GM12892 (cell line): Measurements from ENCODE around the gene TREM2.
"Not testable (repeated sequence)": the region's sequence is repeated elsewhere in the genome, so short reads cannot be mapped to it uniquely, and the experiment has no call there.

Source experiments
- DNase-seq: peaks from one replicate; pipeline ENCODE4 v3.0.0; 2011; ENCODE audit not compliant: insufficient read length
- FAIRE-seq: peaks from 2 replicates; lab custom pipeline; 2011; peaks lifted over from hg19 to GRCh38; lab: Jason Lieb, UNC
- POLR2A ChIP-seq: IDR thresholded peaks from 2 replicates; pipeline ENCODE4 v1.6.1; 2011; ENCODE audit warnings: low read depth, low read length, control low read depth
- POLR2AphosphoS5 ChIP-seq: IDR thresholded peaks from 2 replicates; pipeline ENCODE4 v1.6.1; 2011; ENCODE audit warnings: low read depth, low read length, control low read depth
- TAF1 ChIP-seq: IDR thresholded peaks from 2 replicates; pipeline ENCODE4 v1.6.1; 2011; ENCODE audit warnings: low read depth, mild to moderate bottlenecking, control low read depth, low read length, borderline replicate concordance

The TREM2 gene

DNA sequence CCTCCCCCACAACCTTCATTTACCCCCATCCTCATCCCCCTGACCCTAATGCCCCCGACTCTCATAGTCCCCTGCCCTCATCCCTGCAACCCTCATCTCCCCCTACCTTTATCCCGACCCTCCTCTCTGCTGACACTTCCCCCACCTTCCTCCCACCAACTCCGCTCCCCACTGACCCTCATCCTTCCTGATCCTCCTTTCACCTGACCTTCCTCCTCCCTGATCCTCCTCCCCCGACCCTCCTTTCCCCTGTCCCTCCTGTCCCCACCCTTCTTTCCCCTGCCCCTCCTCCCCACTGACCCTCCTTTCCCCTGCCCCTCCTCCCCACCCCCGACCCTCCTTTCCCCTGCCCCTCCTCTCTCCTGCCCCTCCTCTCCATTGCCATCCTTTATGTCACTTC lies 31.0 kb upstream of the TREM2 start:
- DNase-seq, result no peak
- no peak for TF ChIP-seq POLR2A
- no peak for TF ChIP-seq POLR2AphosphoS5
- TF ChIP-seq TAF1, result no peak
- FAIRE-seq, result no peak

DNA sequence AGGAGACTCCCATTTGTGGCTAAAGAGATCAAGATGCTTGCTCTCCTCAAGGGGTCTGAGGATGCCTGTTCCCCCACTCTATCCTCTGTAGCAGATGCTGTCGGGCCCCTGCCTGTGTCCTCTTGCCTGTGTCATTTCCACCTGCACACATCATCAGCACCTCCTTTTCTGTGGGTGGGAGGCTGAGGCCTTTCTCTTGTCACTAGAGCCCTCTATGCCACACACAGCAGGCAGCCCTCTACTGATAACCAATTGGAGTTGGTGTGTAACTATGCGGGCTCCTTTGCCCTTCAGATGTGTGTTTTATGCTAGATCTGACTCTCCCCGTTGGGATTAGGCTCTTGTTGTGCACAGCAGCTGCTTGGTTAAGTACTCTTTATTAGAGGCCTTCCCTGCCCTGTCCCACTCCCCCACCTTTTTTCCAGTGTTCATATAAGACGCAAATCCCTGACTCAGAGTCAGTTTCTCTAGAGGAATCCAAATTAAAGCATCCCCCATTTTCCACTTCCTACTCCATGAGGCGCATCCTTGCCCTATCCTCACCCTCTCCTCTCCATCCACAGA lies 30.3 kb upstream of the TREM2 start:
- TF ChIP-seq POLR2AphosphoS5 (no peak), TAF1 (no peak), POLR2A (no peak)
- no peak for DNase-seq
- FAIRE-seq, result no peak

DNA sequence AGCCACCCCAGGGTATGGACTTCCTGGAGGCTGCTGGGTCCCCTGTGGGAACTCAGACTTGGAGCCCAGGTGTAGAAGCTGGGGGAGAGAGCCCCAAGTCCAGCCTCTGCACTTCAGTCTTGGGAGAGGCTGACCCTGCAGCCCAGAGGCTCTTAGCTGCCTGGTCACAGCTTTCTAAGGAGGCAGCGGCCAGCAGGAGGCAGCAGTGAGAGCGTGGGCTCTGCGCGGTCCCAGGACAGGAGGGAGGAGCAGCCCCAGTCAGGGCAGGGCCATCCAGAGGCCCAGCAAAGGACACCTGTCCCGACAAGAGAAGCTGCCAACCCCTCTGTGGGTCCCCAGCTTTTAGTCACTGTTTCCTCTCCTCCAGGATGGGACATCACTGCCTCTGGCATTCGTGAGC lies 28.7 kb upstream of the TREM2 start:
- FAIRE-seq (no peak), DNase-seq (no peak)
- TF ChIP-seq POLR2A (no peak), TAF1 (no peak), POLR2AphosphoS5 (no peak)

DNA sequence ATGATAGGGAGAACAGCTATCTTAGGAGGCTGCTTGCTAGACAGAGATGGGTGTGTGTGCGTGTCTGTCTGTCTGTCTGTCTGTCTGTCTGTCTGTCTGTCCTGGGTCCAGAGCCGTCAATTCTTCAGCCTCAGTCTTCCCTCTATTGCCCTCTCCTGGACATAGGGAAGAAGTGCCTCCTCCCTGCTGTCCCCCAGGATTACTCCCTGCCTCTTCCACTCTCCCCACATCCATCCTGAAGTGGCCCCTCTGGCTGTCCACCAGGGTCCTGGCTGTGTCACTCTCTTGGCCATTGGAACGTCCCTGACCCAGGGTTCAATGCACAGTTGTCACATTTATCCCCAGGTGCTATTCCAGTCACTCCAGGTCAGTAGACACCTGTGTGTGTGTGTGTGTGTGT lies 27.9 kb upstream of the TREM2 start:
- FAIRE-seq (no peak), DNase-seq (no peak)
- TF ChIP-seq POLR2AphosphoS5 (no peak), POLR2A (no peak), TAF1 (no peak)

GRCh38 chr6:41189967-41190366 lies 27.1 kb upstream of the TREM2 start:
- DNase-seq (no peak), FAIRE-seq (no peak)
- no peak for TF ChIP-seq TAF1
- TF ChIP-seq POLR2A, result no peak
- TF ChIP-seq POLR2AphosphoS5, result no peak

- not testable (repeated sequence) for DNase-seq
- FAIRE-seq, result peak; percentile 14
Observed at GRCh38 chr6:41189046-41189445, 26.1 kb upstream of the TREM2 start.

GRCh38 chr6:41187924-41188886 lies 25.3 kb upstream of the TREM2 start:
- no peak for TF ChIP-seq POLR2A
- no peak for TF ChIP-seq TAF1
- no peak for TF ChIP-seq POLR2AphosphoS5
- no peak for FAIRE-seq
- no peak for DNase-seq

DNA sequence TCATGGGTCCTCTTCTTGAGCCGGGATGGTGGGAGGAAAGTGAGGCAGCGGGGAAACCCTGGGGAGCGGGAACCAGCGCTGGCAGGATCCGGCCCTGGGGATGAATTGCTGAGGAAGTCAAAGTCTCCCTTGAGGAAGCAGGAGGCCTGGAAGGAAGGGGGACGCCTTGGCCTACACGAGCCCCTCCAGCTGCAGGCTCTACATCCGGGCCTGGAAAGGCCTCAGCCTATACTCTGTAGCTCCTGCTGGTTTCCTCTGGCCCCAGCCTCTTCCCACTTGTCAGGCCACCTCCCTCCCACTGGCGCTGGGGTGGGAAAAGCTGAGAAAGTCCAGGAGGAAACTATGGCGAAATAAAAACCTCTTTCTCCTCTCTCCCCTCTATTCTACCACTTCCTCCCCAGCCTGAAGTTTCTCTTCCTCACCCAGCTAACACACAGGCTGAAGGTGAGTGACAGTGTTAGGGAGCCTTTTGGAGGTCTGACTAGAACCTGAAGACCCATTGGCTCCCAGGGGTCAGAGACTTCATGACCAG lies 23.2 kb upstream of the TREM2 start:
- FAIRE-seq (no peak), DNase-seq (no peak)
- TF ChIP-seq TAF1 (no peak), POLR2A (no peak), POLR2AphosphoS5 (no peak)

- no peak for FAIRE-seq
- TF ChIP-seq POLR2A (no peak), TAF1 (no peak), POLR2AphosphoS5 (no peak)
- DNase-seq, result no peak
Observed at GRCh38 chr6:41184761-41185160, 21.8 kb upstream of the TREM2 start.

- no peak for TF ChIP-seq POLR2AphosphoS5
- TF ChIP-seq TAF1, result no peak
- no peak for TF ChIP-seq POLR2A
- FAIRE-seq, result peak; percentile 44
- no peak for DNase-seq
Observed at GRCh38 chr6:41182069-41183034, 19.4 kb upstream of the TREM2 start.

DNA sequence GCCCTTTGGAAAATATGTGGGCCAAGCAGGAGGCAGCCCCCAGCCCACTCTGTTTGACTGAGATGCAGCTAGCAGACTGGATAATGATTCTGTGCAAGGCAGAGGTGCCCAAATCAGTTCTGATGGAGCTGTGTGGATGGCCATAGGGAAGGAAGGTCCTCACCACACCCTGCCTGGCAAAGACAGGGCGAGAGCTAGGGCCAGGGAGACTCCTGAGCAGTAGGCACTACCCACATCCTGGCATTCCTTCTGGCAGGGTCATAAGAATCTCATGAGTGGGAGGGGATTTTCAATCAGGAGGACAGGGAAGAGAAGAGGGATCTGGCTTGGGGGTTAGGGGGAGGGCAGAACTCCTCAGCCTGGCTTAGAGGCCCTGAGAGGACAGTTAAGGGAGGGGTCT lies 18.6 kb upstream of the TREM2 start:
- FAIRE-seq, result no peak
- TF ChIP-seq POLR2A (no peak), POLR2AphosphoS5 (no peak), TAF1 (no peak)
- no peak for DNase-seq
